Uterus (tissue), 2 donors: ENCODE data around the gene HOXB7.

Experiments used
- CTCF ChIP-seq, 4 experiments: fragments of 200-600 bp in 2 of 4; fragments of 450-650 bp in 2 of 4; sonication (generic) in 2 of 4; IDR thresholded peaks; one replicate each; pipeline ENCODE4 v1.5.1; 2016 to 2019; ENCODE audit warnings: antibody characterized with exemption in 4 of 4, mild to moderate bottlenecking in 2 of 4, moderate library complexity in 1 of 4
- POLR2A ChIP-seq, 2 donors: fragments of 450-650 bp; IDR thresholded peaks; one replicate each; pipeline ENCODE4 v1.6.1; 2016; ENCODE audit warnings: antibody characterized with exemption in 2 of 2, mild to moderate bottlenecking in 1 of 2, moderate library complexity in 1 of 2

DNA sequence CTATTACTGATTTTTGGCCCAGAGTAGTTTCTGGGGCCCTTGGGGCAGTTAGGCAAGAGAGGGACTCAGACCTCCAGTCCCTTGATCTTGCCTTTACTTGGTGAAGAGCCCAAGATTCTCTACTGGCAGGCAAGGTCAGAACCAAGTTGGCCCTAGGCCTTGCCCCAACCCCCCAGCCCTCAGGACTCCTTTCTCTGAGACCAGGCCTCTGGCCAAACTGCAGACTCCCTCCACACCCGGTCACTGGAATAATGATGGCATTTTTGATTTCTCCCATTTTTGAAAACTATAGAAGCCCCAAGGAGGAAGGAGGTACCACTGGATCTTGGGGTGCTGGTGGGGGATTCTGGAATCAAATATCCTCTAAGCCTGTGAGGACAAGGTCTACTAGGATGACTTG lies 33.3 kb upstream of the HOXB7 start:
- TF ChIP-seq CTCF (IDR thresholded peaks at IDR 0.05) = no peak
- TF ChIP-seq POLR2A (IDR thresholded peaks at IDR 0.05) = no peak
